Adrenal gland (tissue), 12 donors: ENCODE measurements around the gene CHI3L1. TPM values are rescaled to one million over a fixed set of nuclear protein-coding genes. Genes with fewer than 3 reads are reported as not detected.

Experiments
- DNase-seq, 7 donors: peaks; one replicate each; pipeline ENCODE4 v3.0.0-alpha.2; 2019 to 2020
- H3K27ac ChIP-seq, 5 donors: fragments of 200-600 bp; sonication (generic) in 4 of 5; 1 replicate in 3 of 5; 2 replicates in 2 of 5; pipeline versions ENCODE4 v1.5.1 to v1.8.0; 2016 to 2020; ENCODE audit warnings: mild to moderate bottlenecking in 1 of 5
- H3K27me3 ChIP-seq: fragments of 200-600 bp; 2 replicates; pipeline ENCODE4 v1.8.0; 2021
- H3K36me3 ChIP-seq, 2 donors: fragments of 200-600 bp; replicated peaks in 1 of 2; 1 replicate in 1 of 2; 2 replicates in 1 of 2; pipeline versions ENCODE4 v1.5.1 to v1.8.0; 2018 to 2022
- H3K4me1 ChIP-seq, 2 donors: fragments of 200-600 bp; replicated peaks in 1 of 2; 1 replicate in 1 of 2; 2 replicates in 1 of 2; pipeline versions ENCODE4 v1.5.1 to v1.8.0; 2018 to 2021
- H3K4me3 ChIP-seq, 4 donors: fragments of 200-600 bp; sonication (generic) in 3 of 4; one replicate each; pipeline ENCODE4 v1.5.1; 2016 to 2018
- H3K9me3 ChIP-seq, 3 donors: fragments of 200-600 bp; sonication (generic) in 1 of 3; replicated peaks in 1 of 3; 1 replicate in 2 of 3; 2 replicates in 1 of 3; pipeline versions ENCODE4 v1.5.1 to v1.8.0; 2016 to 2021
- POLR2A ChIP-seq, 2 donors: fragments of 450-650 bp; IDR thresholded peaks; one replicate each; pipeline ENCODE4 v1.6.1; 2017; ENCODE audit warnings: antibody characterized with exemption in 2 of 2, mild to moderate bottlenecking in 2 of 2, moderate library complexity in 1 of 2
- WGBS, 4 donors: extraction: QIAGEN DNeasy Blood & Tissue Kit in 2 of 4; methylation state at CpG; one replicate each; pipeline versions ENCODE4 v1.1.5 to v1.1.7; 2013 to 2017; 5-methylcytosine and 5-hydroxymethylcytosine counted together
- intact Hi-C, 2 donors: fragments of 100-400 bp; cut with DNase I; formaldehyde crosslinking; loops; one replicate each; pipeline versions ENCODE4 v1.14.1 to v1.15.0; 2022 to 2023
- polyA plus RNA-seq, 3 donors: library from polyadenylated mRNA; stranded (reverse); fragments of 200-250 nt in 2 of 3; fragments of 350-450 nt in 1 of 3; fragmentation: Illumina TruSeq in 1 of 3; extraction: RNeasy Lipid Tissue Mini Kit (QIAGEN cat#74804) in 1 of 3; gene quantifications; one replicate each; pipeline ENCODE4 v1.2.3, GENCODE V29; 2013 to 2014
- total RNA-seq, 9 donors: library from RNA; depleted of rRNA in 4 of 9; stranded (reverse); fragments of >200 nt in 4 of 9; fragments of 120-200 nt in 1 of 9; fragmentation: NEBNext Ultra II Directional in 1 of 9; extraction: Animal tissue kit (Norgen Biotek cat#: 25700) in 1 of 9; gene quantifications; one replicate each; pipeline versions ENCODE4 v1.1.0 to v1.2.4, GENCODE V29; 2013 to 2023
- TF ChIP-seq, protein P1 (sequence below), 6 experiments: fragments of 450-650 bp in 4 of 6; fragments of 200-600 bp in 2 of 6; sonication (generic) in 1 of 6; IDR thresholded peaks; 1 replicate in 5 of 6; 2 replicates in 1 of 6; pipeline versions ENCODE4 v1.5.1 to v1.8.0; 2016 to 2021; ENCODE audit warnings: antibody characterized with exemption in 6 of 6, mild to moderate bottlenecking in 2 of 6, moderate library complexity in 1 of 6
- donor health status: healthy with polysubstance abuse.
- donor health status: Bipolar disorder and iron deficiency.
- donor health status: DM: yes; HTN: yes; CAD: no.
- donor health status: DM: no; HTN: no; CAD: no.
- donor health status: DM: no; HTN: no; CAD: no.
- donor health status: DM: yes; HTN: yes; CAD: no.

The CHI3L1 gene
- total and polyA plus RNA-seq, 12 donors = 0.11 to 19.1 (median 0.74) TPM

DNA sequence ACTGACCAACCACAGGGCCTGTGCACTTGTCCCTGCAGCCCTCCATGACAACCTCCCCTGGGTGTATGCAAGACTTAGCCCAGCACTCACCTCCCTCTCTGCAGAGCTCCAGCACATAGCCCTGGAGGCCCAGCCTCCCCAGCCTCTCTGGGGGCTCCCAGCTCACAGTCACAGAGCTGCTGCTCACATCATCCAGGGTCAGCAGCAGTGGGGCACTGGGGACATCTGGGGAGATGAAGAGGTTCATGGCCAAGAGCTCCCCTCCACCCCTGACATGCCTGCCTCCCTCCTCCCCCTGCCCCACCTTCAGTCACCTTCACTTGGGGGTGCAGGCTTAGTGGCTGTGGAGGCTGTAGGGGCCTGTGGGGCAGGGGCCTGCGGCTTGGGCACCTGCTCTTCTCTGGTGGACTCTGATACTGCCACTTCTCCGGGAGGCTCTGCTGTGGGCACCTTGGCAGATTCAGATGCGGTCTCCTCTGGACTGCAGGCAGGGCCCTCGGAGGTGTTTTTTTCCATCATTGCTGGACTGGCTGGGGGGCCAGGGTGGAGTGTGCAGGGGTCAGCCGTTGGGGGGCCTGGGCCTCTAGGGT lies 11.2 kb downstream of the CHI3L1 start, which contains the start of gene MYBPH:
TSS of gene MYBPH (minus strand) at position 590 of the 590 bp plus-strand sequence. CDS start at position 519, 71 bp downstream.
- TF ChIP-seq POLR2A (IDR thresholded peaks at IDR 0.05) = no peak
- TF ChIP-seq, protein P1, sequence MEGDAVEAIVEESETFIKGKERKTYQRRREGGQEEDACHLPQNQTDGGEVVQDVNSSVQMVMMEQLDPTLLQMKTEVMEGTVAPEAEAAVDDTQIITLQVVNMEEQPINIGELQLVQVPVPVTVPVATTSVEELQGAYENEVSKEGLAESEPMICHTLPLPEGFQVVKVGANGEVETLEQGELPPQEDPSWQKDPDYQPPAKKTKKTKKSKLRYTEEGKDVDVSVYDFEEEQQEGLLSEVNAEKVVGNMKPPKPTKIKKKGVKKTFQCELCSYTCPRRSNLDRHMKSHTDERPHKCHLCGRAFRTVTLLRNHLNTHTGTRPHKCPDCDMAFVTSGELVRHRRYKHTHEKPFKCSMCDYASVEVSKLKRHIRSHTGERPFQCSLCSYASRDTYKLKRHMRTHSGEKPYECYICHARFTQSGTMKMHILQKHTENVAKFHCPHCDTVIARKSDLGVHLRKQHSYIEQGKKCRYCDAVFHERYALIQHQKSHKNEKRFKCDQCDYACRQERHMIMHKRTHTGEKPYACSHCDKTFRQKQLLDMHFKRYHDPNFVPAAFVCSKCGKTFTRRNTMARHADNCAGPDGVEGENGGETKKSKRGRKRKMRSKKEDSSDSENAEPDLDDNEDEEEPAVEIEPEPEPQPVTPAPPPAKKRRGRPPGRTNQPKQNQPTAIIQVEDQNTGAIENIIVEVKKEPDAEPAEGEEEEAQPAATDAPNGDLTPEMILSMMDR (IDR thresholded peaks at IDR 0.05) = no peak
- H3K4me1 ChIP-seq = peaks cover 4 to 14% of the 10 kb centered on the region in 2 donors
- no peak within 1 kb of the TSS for H3K4me3 ChIP-seq
- H3K27ac ChIP-seq = no peak within 1 kb of the TSS
- WGBS, 4 donors = 73 to 100% (median 78%) methylated on average over 3 to 5 of the region's 5 CpGs
- no peaks in the 10 kb centered on the region for H3K36me3 ChIP-seq
- no peaks in the 10 kb centered on the region for H3K27me3 ChIP-seq
- H3K9me3 ChIP-seq = no peaks in the 10 kb centered on the region
- no peak for DNase-seq
- intact Hi-C loops = no loop called here

DNA sequence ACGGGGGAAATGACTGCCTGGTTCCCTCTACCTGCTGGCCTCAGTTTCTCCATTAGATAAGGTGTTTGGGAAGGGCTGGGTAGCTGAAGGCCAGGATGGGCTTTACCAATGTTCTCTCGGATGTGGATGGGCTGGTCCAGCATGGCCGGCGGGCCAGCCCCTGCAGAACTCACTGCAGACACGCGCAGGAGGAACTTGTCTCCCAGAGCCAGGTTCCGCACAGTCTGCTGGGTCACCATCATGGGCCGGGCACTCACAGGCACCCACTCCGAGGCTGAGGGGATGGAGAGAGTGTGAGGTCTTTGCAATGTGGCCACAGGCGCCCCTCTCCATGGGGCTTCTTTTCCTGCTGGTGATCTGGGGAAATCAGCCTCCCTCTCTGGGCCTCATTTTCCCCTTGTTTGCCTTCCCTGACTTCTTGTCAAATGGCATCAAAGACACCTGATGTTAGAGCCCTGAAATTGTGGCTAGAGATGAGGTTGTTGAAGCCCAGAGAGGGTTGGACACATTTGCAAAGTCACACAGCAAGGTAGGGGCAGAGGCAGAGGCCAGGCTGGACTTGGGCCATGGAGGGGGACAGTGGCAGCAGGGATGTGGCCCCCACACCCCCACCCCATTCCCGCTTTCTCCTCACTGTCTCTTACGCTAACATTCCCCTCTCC lies 12.0 kb downstream of the CHI3L1 start:
- no peak for DNase-seq
- Histone ChIP-seq H3K9me3 (no peaks in the 10 kb centered on the region), H3K4me3 (no peak overlapping the region), H3K27me3 (no peaks in the 10 kb centered on the region), H3K36me3 (no peaks in the 10 kb centered on the region), H3K4me1 (peaks cover 4 to 14% of the 10 kb centered on the region in 2 donors), H3K27ac (no peak overlapping the region)
- WGBS, 4 donors = 85 to 94% (median 86%) methylated on average over 5 to 12 of the region's 12 CpGs
- intact Hi-C loops = loop anchor here in 1 of 2 donors (5.0 kb wide), 1 partner anchor 57 kb away; no protein-coding TSS in a partner anchor
- TF ChIP-seq POLR2A (IDR thresholded peaks at IDR 0.05) = no peak
- TF ChIP-seq, protein P1 (IDR thresholded peaks at IDR 0.05) = no peak

DNA sequence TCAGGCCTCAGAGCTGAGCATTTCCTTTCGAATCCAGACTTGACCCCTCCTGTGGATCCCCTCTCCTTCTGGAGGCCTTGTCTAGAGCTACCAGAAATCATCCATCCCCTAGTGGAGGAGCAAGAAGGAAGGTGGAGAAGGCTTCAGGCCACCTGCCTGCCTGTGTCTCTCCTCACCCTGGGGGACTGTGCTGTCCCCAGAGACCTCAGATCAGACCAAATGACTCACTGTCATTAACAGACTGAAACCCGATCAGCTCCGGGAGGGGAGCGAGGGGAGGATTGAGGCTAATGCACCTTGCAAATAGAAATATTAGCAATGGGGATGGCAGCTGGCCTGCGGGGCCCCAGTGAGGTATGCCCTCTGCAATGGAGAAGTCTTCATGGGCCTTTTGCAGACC lies 12.9 kb downstream of the CHI3L1 start:
- TF ChIP-seq POLR2A (IDR thresholded peaks at IDR 0.05) = no peak
- TF ChIP-seq, protein P1 (IDR thresholded peaks at IDR 0.05) = no peak
- whole genome bisulfite sequencing, 4 donors = 73 to 90% (median 83%) methylated on average over 4 to 5 of the region's 5 CpGs
- H3K4me3 ChIP-seq = no peak overlapping the region
- no peaks in the 10 kb centered on the region for H3K9me3 ChIP-seq
- H3K27ac ChIP-seq = no peak overlapping the region
- DNase-seq = no peak
- H3K36me3 ChIP-seq = no peaks in the 10 kb centered on the region
- H3K27me3 ChIP-seq = no peaks in the 10 kb centered on the region
- H3K4me1 ChIP-seq = peaks cover 4 to 14% of the 10 kb centered on the region in 2 donors
- intact Hi-C loops = loop anchor here in 1 of 2 donors (5.0 kb wide), 1 partner anchor 56 kb away; no protein-coding TSS in a partner anchor

DNA sequence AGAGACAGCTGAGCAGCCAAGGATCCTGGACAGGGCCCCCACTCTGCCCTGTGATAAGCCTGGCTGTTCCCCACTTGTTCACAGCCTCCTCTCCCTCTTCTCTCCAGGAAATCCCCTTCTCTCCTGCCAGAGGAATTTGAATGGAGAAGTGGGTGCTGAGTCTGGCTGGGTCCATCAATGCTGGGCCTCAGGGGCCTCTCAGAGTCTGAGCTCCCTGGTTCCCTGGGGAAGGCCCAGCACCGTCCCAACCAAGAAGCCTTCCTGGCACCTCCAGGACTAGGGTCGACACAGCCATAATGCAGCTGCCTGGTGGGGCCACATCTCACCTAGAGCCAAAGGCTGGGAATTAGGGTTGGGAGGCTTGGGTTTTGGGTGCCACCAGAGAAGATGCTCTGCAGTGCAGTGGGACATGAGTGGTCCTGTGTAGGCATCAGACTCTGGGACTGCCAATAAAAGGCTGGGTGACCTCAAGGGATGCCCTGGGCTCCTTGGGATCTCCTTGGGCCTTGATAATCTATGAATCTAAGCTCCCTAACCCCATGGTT lies 13.4 kb downstream of the CHI3L1 start:
- WGBS, 4 donors = 80 to 94% (median 88%) methylated on average over 2 of the region's 2 CpGs; no CpG with 5 or more reads in 1 of the 4 donors
- no peak for DNase-seq

More for the DNA sequence above, 13.4 kb downstream of the CHI3L1 start:
- Histone ChIP-seq H3K27me3 (no peaks in the 10 kb centered on the region), H3K4me3 (no peak overlapping the region), H3K9me3 (no peaks in the 10 kb centered on the region), H3K36me3 (no peaks in the 10 kb centered on the region), H3K4me1 (peaks cover 4 to 9% of the 10 kb centered on the region in 2 donors), H3K27ac (no peak overlapping the region)
- intact Hi-C loops = loop anchor here in 1 of 2 donors (5.0 kb wide), 1 partner anchor 56 kb away; no protein-coding TSS in a partner anchor
- TF ChIP-seq, protein P1 (IDR thresholded peaks at IDR 0.05) = no peak
- no peak for TF ChIP-seq POLR2A (IDR thresholded peaks at IDR 0.05)
